WTC11 (cell line): ENCODE measurements around the gene EWSR1. TPM values are rescaled to one million over a fixed set of nuclear protein-coding genes. Genes with fewer than 3 reads are reported as not detected.

Experiments
- ATAC-seq: fragments of 200-7000 bp; cut with Tn5 transposase; 2 replicates; pipeline ENCODE4 v1.10.0; 2021; ENCODE audit warnings: mild to moderate bottlenecking, moderate library complexity
- CTCF ChIA-PET: fragments of 300-600 bp; sonication (Branson Sonifier 250); formaldehyde crosslinking; loops from one replicate; lab custom pipeline; 2021; ENCODE audit warnings: antibody characterized with exemption; lab: Charles Lee
- POLR2A ChIA-PET: fragments of 350-600 bp; sonication (Branson Sonifier 250); formaldehyde crosslinking; loops from one replicate; lab custom pipeline; 2021; ENCODE audit warnings: antibody characterized with exemption; lab: Charles Lee
- DNase-seq: peaks from one replicate; pipeline ENCODE4 v3.0.0; 2021; ENCODE audit warnings: low spot score
- H3K27ac Mint-ChIP-seq: 2 replicates; pipeline ENCODE4 v1.8.0; 2021; ENCODE audit warnings: mixed read lengths
- H3K27me3 Mint-ChIP-seq: 2 replicates; pipeline ENCODE4 v1.8.0; 2021; ENCODE audit warnings: low read depth, mild to moderate bottlenecking, moderate library complexity, mixed read lengths
- H3K36me3 Mint-ChIP-seq: 2 replicates; pipeline ENCODE4 v1.8.0; 2021; ENCODE audit warnings: mixed read lengths
- H3K4me1 Mint-ChIP-seq: 2 replicates; pipeline ENCODE4 v1.8.0; 2022; ENCODE audit warnings: mixed read lengths
- H3K4me3 Mint-ChIP-seq: 2 replicates; pipeline ENCODE4 v1.8.0; 2021; ENCODE audit warnings: mild to moderate bottlenecking, moderate library complexity, mixed read lengths
- H3K9me3 Mint-ChIP-seq: 2 replicates; pipeline ENCODE4 v1.8.0; 2021; ENCODE audit warnings: mixed read lengths
- HMGA2 ChIP-seq: fragments of 250-450 bp; sonication (Bioruptor Pico); IDR thresholded peaks from 2 replicates; pipeline ENCODE4 v1.4.0; 2021; ENCODE audit warnings: mild to moderate bottlenecking, moderate library complexity
- JAZF1 ChIP-seq: fragments of 250-450 bp; sonication (Bioruptor Pico); IDR thresholded peaks from 2 replicates; pipeline ENCODE4 v1.9.0; 2021; ENCODE audit warnings: moderate library complexity, mild to moderate bottlenecking, inconsistent platforms
- NFE2L1 ChIP-seq: sonication (generic); formaldehyde crosslinking; IDR thresholded peaks from 2 replicates; pipeline ENCODE4 v1.8.1; 2023; ENCODE audit warnings: missing genetic modification reagents
- NR1H2 ChIP-seq: sonication (generic); formaldehyde crosslinking; IDR thresholded peaks from 2 replicates; pipeline ENCODE4 v1.9.0; 2021; ENCODE audit warnings: mild to moderate bottlenecking, moderate library complexity, missing genetic modification reagents
- NR3C1 ChIP-seq: sonication (generic); formaldehyde crosslinking; conservative IDR thresholded peaks from 2 replicates; pipeline ENCODE4 v1.8.1; 2023; ENCODE audit warnings: low read depth, mild to moderate bottlenecking, missing genetic modification reagents
- SMAD3 ChIP-seq: sonication (generic); formaldehyde crosslinking; IDR thresholded peaks from 2 replicates; pipeline ENCODE4 v1.8.0; 2022; ENCODE audit warnings: missing genetic modification reagents, mild to moderate bottlenecking, borderline replicate concordance
- TEAD4 ChIP-seq: sonication (generic); formaldehyde crosslinking; IDR thresholded peaks from 2 replicates; pipeline ENCODE4 v1.8.0; 2022; ENCODE audit warnings: mild to moderate bottlenecking, missing genetic modification reagents
- ZBTB21 ChIP-seq: sonication (generic); formaldehyde crosslinking; IDR thresholded peaks from 2 replicates; pipeline ENCODE4 v1.8.1; 2023; ENCODE audit warnings: mild to moderate bottlenecking, missing genetic modification reagents, borderline replicate concordance
- ZNF232 ChIP-seq: sonication (generic); formaldehyde crosslinking; IDR thresholded peaks from 2 replicates; pipeline ENCODE4 v1.8.0; 2022; ENCODE audit warnings: mild to moderate bottlenecking, missing genetic modification reagents
- ZNF416 ChIP-seq: fragments of 250-450 bp; sonication (Bioruptor Pico); IDR thresholded peaks from 2 replicates; pipeline ENCODE4 v1.9.0; 2021; ENCODE audit warnings: mild to moderate bottlenecking, inconsistent platforms
- total RNA-seq: library from RNA; stranded (reverse); gene quantifications from 3 replicates; pipeline ENCODE4 v1.2.3, GENCODE V29; 2021
- TF ChIP-seq, protein P1 (sequence below): fragments of 250-450 bp; sonication (Bioruptor Pico); conservative IDR thresholded peaks from 2 replicates; pipeline ENCODE4 v1.9.0; 2021; ENCODE audit warnings: mild to moderate bottlenecking
- TF ChIP-seq, protein P2 (sequence below): sonication (generic); formaldehyde crosslinking; IDR thresholded peaks from 2 replicates; pipeline ENCODE4 v1.8.0; 2023; ENCODE audit warnings: missing genetic modification reagents, mild to moderate bottlenecking, borderline replicate concordance
- TF ChIP-seq, protein P3 (sequence below): sonication (generic); formaldehyde crosslinking; IDR thresholded peaks from 2 replicates; pipeline ENCODE4 v1.8.1; 2022; ENCODE audit warnings: low read depth, missing genetic modification reagents, borderline replicate concordance
- TF ChIP-seq, protein P4 (sequence below): sonication (generic); formaldehyde crosslinking; IDR thresholded peaks from 2 replicates; pipeline ENCODE4 v1.8.0; 2022; ENCODE audit warnings: mild to moderate bottlenecking, missing genetic modification reagents
- TF ChIP-seq, protein P5 (sequence below): fragments of 250-450 bp; sonication (Bioruptor Pico); IDR thresholded peaks from 2 replicates; pipeline ENCODE4 v2.1.2; 2022; ENCODE audit warnings: mild to moderate bottlenecking, moderate library complexity
- TF ChIP-seq, protein P6 (sequence below): sonication (generic); formaldehyde crosslinking; IDR thresholded peaks from 2 replicates; pipeline ENCODE4 v1.8.0; 2022; ENCODE audit warnings: mild to moderate bottlenecking, missing genetic modification reagents
- TF ChIP-seq, protein P7 (sequence below): fragments of 200-600 bp; IDR thresholded peaks from 2 replicates; pipeline ENCODE4 v1.8.0; 2022; ENCODE audit warnings: antibody characterized with exemption
- TF ChIP-seq, protein P8 (sequence below): sonication (generic); formaldehyde crosslinking; IDR thresholded peaks from 2 replicates; pipeline ENCODE4 v1.8.1; 2022; ENCODE audit warnings: low read depth, mild to moderate bottlenecking, moderate library complexity, missing genetic modification reagents, borderline replicate concordance

Gene EWSR1
- total RNA-seq, 1 experiment from 2014 or later: 377 TPM

DNA sequence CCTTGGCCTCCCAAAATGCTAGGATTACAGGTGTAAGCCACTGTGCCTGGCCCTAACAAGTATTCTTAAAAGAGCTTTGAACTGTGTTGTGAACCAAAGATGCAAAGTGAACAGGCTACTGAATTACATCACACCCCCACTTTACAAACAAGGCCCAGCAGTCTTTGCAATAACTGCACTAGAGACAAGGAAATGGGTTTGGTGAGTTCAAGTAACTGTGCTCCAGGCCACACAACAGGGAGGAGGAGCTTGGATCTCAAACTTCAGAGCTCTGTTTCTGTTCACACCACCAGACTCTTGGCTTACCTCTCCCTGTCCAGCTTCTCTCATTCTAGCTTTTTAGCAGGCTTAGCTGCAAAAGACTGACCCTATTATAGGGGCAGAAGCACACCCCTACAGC, 77.9 kb downstream of the EWSR1 start:
- ATAC-seq: no peak
- no peak overlapping the region for H3K4me3 Mint-ChIP-seq
- H3K4me1 Mint-ChIP-seq: no peaks in the 10 kb centered on the region
- DNase-seq: no peak
- no peak overlapping the region for H3K27ac Mint-ChIP-seq
- TF ChIP-seq ZNF416 (CRISPR knock-in tag): no peak
- TF ChIP-seq, protein P1, sequence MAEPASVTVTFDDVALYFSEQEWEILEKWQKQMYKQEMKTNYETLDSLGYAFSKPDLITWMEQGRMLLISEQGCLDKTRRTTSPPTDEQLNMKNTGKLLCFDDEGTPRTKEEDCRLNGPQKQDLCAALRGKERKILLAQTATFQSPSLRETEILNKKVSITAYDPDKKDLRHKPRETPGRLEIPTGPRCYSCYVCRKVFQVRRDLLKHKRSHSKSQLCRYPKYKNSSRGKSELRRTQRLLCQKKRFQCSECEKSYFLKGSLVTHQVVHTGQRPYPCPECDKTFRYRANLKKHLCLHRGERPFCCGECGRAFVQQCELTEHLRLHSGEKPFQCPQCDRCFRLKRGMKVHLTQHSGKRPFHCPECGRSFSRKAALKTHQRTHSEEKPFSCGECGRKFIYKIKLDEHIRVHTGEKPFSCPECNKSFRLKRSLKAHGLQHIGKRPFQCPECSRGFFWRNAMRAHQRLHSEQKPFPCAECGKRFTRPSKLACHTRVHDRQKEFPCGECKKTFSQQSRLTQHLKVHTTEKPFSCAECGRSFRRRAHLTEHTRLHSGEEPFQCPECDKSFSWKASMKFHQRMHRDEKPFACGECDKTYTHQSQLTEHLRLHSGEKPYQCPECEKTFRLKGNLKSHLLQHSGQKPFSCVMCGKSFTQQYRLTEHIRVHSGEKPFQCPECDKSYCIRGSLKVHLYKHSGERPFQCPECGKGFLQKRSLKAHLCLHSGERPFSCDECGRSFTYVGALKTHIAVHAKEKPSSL (CRISPR knock-in tag): no peak
- TF ChIP-seq, protein P2, sequence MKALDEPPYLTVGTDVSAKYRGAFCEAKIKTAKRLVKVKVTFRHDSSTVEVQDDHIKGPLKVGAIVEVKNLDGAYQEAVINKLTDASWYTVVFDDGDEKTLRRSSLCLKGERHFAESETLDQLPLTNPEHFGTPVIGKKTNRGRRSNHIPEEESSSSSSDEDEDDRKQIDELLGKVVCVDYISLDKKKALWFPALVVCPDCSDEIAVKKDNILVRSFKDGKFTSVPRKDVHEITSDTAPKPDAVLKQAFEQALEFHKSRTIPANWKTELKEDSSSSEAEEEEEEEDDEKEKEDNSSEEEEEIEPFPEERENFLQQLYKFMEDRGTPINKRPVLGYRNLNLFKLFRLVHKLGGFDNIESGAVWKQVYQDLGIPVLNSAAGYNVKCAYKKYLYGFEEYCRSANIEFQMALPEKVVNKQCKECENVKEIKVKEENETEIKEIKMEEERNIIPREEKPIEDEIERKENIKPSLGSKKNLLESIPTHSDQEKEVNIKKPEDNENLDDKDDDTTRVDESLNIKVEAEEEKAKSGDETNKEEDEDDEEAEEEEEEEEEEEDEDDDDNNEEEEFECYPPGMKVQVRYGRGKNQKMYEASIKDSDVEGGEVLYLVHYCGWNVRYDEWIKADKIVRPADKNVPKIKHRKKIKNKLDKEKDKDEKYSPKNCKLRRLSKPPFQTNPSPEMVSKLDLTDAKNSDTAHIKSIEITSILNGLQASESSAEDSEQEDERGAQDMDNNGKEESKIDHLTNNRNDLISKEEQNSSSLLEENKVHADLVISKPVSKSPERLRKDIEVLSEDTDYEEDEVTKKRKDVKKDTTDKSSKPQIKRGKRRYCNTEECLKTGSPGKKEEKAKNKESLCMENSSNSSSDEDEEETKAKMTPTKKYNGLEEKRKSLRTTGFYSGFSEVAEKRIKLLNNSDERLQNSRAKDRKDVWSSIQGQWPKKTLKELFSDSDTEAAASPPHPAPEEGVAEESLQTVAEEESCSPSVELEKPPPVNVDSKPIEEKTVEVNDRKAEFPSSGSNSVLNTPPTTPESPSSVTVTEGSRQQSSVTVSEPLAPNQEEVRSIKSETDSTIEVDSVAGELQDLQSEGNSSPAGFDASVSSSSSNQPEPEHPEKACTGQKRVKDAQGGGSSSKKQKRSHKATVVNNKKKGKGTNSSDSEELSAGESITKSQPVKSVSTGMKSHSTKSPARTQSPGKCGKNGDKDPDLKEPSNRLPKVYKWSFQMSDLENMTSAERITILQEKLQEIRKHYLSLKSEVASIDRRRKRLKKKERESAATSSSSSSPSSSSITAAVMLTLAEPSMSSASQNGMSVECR (CRISPR knock-in tag): no peak
- TF ChIP-seq ZBTB21: no peak
- H3K27me3 Mint-ChIP-seq: no peaks in the 10 kb centered on the region
- ChIA-PET CTCF (no interaction called here), POLR2A (interaction anchor here (0.5 kb wide), 1 partner anchor 951 kb away, joined by 4 read pairs; no protein-coding TSS in a partner anchor)
- H3K9me3 Mint-ChIP-seq: no peaks in the 10 kb centered on the region
- H3K36me3 Mint-ChIP-seq: peaks cover 63% of the 10 kb centered on the region

DNA sequence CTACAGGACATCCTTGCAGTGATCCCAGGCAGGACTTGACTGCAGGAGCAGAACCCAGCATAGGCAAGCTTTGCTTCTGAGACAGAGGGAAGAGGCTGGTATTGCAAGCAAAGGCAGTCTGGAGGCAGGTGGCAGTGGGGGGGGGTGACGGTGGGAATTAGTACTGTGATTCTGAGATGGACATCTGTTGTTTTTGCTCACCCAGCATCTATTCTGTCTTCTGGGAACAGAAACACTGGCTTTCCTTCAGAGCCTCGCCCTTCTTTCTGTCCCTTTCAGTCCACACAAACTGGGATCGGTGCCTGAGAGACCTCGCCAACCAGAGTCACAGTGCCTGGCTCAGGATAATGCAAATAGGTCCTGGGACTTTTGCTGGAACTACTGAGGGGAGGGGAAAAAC, 78.6 kb downstream of the EWSR1 start:
- ATAC-seq (no peak), DNase-seq (no peak)
- Mint-ChIP-seq H3K27ac (no peak overlapping the region; the same call in 1 of the 2 replicates), H3K4me1 (no peaks in the 10 kb centered on the region), H3K27me3 (no peaks in the 10 kb centered on the region), H3K36me3 (peaks cover 67% of the 10 kb centered on the region), H3K4me3 (no peak overlapping the region), H3K9me3 (no peaks in the 10 kb centered on the region)
- ChIA-PET POLR2A (interaction anchor here (0.5 kb wide), 1 partner anchor 951 kb away, joined by 4 read pairs; no protein-coding TSS in a partner anchor), CTCF (no interaction called here)
- no peak for TF ChIP-seq TEAD4 (CRISPR knock-in tag)
- no peak for TF ChIP-seq NFE2L1 (CRISPR knock-in tag)
- TF ChIP-seq, protein P3, sequence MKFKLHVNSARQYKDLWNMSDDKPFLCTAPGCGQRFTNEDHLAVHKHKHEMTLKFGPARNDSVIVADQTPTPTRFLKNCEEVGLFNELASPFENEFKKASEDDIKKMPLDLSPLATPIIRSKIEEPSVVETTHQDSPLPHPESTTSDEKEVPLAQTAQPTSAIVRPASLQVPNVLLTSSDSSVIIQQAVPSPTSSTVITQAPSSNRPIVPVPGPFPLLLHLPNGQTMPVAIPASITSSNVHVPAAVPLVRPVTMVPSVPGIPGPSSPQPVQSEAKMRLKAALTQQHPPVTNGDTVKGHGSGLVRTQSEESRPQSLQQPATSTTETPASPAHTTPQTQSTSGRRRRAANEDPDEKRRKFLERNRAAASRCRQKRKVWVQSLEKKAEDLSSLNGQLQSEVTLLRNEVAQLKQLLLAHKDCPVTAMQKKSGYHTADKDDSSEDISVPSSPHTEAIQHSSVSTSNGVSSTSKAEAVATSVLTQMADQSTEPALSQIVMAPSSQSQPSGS (CRISPR knock-in tag): no peak
- TF ChIP-seq, protein P4, sequence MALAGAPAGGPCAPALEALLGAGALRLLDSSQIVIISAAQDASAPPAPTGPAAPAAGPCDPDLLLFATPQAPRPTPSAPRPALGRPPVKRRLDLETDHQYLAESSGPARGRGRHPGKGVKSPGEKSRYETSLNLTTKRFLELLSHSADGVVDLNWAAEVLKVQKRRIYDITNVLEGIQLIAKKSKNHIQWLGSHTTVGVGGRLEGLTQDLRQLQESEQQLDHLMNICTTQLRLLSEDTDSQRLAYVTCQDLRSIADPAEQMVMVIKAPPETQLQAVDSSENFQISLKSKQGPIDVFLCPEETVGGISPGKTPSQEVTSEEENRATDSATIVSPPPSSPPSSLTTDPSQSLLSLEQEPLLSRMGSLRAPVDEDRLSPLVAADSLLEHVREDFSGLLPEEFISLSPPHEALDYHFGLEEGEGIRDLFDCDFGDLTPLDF (CRISPR knock-in tag): no peak
- TF ChIP-seq ZNF232: no peak
- TF ChIP-seq, protein P5, sequence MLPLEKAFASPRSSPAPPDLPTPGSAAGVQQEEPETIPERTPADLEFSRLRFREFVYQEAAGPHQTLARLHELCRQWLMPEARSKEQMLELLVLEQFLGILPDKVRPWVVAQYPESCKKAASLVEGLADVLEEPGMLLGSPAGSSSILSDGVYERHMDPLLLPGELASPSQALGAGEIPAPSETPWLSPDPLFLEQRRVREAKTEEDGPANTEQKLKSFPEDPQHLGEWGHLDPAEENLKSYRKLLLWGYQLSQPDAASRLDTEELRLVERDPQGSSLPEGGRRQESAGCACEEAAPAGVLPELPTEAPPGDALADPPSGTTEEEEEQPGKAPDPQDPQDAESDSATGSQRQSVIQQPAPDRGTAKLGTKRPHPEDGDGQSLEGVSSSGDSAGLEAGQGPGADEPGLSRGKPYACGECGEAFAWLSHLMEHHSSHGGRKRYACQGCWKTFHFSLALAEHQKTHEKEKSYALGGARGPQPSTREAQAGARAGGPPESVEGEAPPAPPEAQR (CRISPR knock-in tag): no peak
- TF ChIP-seq, protein P6, sequence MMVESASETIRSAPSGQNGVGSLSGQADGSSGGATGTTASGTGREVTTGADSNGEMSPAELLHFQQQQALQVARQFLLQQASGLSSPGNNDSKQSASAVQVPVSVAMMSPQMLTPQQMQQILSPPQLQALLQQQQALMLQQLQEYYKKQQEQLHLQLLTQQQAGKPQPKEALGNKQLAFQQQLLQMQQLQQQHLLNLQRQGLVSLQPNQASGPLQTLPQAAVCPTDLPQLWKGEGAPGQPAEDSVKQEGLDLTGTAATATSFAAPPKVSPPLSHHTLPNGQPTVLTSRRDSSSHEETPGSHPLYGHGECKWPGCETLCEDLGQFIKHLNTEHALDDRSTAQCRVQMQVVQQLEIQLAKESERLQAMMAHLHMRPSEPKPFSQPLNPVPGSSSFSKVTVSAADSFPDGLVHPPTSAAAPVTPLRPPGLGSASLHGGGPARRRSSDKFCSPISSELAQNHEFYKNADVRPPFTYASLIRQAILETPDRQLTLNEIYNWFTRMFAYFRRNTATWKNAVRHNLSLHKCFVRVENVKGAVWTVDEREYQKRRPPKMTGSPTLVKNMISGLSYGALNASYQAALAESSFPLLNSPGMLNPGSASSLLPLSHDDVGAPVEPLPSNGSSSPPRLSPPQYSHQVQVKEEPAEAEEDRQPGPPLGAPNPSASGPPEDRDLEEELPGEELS (CRISPR knock-in tag): no peak
- no peak for TF ChIP-seq SMAD3
- no peak for TF ChIP-seq HMGA2 (CRISPR knock-in tag)
- no peak for TF ChIP-seq JAZF1 (CRISPR knock-in tag)
- no peak for TF ChIP-seq NR1H2 (CRISPR knock-in tag)
- TF ChIP-seq, protein P7, sequence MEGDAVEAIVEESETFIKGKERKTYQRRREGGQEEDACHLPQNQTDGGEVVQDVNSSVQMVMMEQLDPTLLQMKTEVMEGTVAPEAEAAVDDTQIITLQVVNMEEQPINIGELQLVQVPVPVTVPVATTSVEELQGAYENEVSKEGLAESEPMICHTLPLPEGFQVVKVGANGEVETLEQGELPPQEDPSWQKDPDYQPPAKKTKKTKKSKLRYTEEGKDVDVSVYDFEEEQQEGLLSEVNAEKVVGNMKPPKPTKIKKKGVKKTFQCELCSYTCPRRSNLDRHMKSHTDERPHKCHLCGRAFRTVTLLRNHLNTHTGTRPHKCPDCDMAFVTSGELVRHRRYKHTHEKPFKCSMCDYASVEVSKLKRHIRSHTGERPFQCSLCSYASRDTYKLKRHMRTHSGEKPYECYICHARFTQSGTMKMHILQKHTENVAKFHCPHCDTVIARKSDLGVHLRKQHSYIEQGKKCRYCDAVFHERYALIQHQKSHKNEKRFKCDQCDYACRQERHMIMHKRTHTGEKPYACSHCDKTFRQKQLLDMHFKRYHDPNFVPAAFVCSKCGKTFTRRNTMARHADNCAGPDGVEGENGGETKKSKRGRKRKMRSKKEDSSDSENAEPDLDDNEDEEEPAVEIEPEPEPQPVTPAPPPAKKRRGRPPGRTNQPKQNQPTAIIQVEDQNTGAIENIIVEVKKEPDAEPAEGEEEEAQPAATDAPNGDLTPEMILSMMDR: no peak
- TF ChIP-seq, protein P8, sequence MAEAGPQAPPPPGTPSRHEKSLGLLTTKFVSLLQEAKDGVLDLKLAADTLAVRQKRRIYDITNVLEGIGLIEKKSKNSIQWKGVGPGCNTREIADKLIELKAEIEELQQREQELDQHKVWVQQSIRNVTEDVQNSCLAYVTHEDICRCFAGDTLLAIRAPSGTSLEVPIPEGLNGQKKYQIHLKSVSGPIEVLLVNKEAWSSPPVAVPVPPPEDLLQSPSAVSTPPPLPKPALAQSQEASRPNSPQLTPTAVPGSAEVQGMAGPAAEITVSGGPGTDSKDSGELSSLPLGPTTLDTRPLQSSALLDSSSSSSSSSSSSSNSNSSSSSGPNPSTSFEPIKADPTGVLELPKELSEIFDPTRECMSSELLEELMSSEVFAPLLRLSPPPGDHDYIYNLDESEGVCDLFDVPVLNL (CRISPR knock-in tag): no peak
- TF ChIP-seq NR3C1 (CRISPR knock-in tag): no peak
